Fibroblast of lung (primary cell): ENCODE data around the gene PRKCA.

Experiments used
- CTCF ChIP-seq, 2 donors: IDR thresholded peaks in 1 of 2; conservative IDR thresholded peaks in 1 of 2; 1 replicate in 1 of 2; 2 replicates in 1 of 2; pipeline ENCODE4 v1.5.1; 2011 to 2012; ENCODE audit warnings: low read length in 2 of 2, control low read depth in 1 of 2, inconsistent platforms in 1 of 2, low read depth in 1 of 2, mild to moderate bottlenecking in 1 of 2
- EZH2 ChIP-seq: IDR thresholded peaks from 2 replicates; pipeline ENCODE4 v1.5.1; 2012; ENCODE audit warnings: low read length, control low read depth, mild to moderate bottlenecking; ENCODE audit errors: missing control alignments

DNA sequence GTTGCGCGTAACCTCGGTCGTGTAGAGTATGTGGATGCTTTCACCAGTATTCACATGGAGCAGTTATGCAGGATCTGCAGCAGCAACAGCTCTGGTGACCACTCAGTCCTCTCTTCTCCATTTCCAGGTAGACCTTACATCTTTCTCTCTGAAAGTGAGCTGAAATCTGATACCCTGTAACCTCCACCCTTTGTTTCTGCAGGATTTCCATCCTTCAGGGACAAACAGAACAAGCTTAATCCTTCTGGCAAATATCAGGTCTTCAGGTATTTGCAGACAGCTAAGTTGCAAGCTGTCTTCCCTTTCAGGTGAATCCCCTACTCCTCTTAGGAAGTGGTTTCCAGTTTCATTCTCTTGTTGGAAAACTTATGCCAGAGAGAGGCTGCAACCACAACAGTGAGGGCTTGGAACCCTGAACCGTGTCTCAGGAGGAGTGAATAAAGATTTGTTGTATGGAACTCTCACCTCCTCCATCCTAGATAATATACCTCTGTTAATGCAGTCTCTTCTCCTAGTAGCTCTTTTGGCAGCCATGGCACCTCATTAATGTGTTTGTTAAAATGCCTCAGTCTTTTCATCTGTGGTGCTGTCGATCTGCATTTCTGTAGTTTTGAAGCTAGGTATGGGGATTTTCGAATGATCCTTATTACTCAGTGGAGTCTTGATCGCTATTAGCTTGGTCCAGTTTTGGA is 172.5 kb downstream of the PRKCA start:
- TF ChIP-seq CTCF (conservative IDR thresholded peaks at IDR 0.05 in 1 of 2, IDR thresholded peaks at IDR 0.05 in 1 of 2; ENCODE audit: low read depth in 1 of 2, low read length in 2 of 2) (no peak), EZH2 (no peak)
